HCT116 (cell line): Measurements from ENCODE around the gene LHX4. TPM values are rescaled to one million over a fixed set of nuclear protein-coding genes. Genes with fewer than 3 reads are reported as not detected.

Source experiments
- ATAC-seq: fragments of 200-7000 bp; cut with Tn5 transposase; 2 replicates; pipeline ENCODE4 v1.9.1; 2020; ENCODE audit warnings: mild to moderate bottlenecking, moderate library complexity
- BruUV-seq: library from RNA; stranded (reverse); fragments of 400-500 nt; replicated peaks from 2 replicates; lab custom pipeline; 2021; lab: Mats Ljungman, UMichigan
- CTCF ChIA-PET: fragments of 300-600 bp; sonication (Branson Sonifier 250); formaldehyde crosslinking; loops from one replicate; lab custom pipeline; 2021; ENCODE audit warnings: antibody characterized with exemption; lab: Charles Lee
- POLR2A ChIA-PET: fragments of 300-600, 350-600 bp; sonication (Branson Sonifier 250); formaldehyde crosslinking; loops from one replicate; lab custom pipeline; 2021; ENCODE audit warnings: antibody characterized with exemption; lab: Charles Lee
- RAD21 ChIA-PET, 2 experiments: fragments of 300-600 bp; sonication (Branson Sonifier 250); formaldehyde crosslinking; loops; one replicate each; lab custom pipeline; 2023; ENCODE audit warnings: low total read pairs in 2 of 2; ENCODE audit not compliant: uncharacterized antibody in 2 of 2, unreplicated experiment in 2 of 2, low non-redundant PET in 1 of 2; lab: Charles Lee
- DNase-seq: peaks from one replicate; pipeline ENCODE4 v3.0.0-alpha.2; 2010; ENCODE audit warnings: low read depth, low spot score
- H2AFZ ChIP-seq: fragments of 200-600 bp; shearing (Covaris generic), sonication (generic); 2 replicates; pipeline ENCODE4 v1.6.1; 2017; ENCODE audit warnings: low read depth, mixed run types, mixed read lengths, antibody characterized with exemption, low read length; ENCODE audit not compliant: poor library complexity, severe bottlenecking
- H3K27ac ChIP-seq: 2 replicates; pipeline ENCODE4 v1.5.1; 2012; ENCODE audit warnings: low read depth, low read length
- H3K27me3 ChIP-seq: fragments of 200-600 bp; sonication (generic); 2 replicates; pipeline ENCODE4 v1.6.1; 2016; ENCODE audit warnings: mixed run types, low read length, mixed read lengths; ENCODE audit not compliant: insufficient read depth
- H3K36me3 ChIP-seq, 2 experiments: fragments of 200-500 bp in 1 of 2; fragments of 200-600 bp in 1 of 2; sonication (Bioruptor generic) in 1 of 2; sonication (generic) in 1 of 2; 2 replicates each; pipeline versions ENCODE4 v1.5.1 to v1.6.1; 2014 to 2016; ENCODE audit warnings: low read length in 2 of 2, inconsistent platforms in 1 of 2, mixed read lengths in 1 of 2, mixed run types in 1 of 2; ENCODE audit not compliant: insufficient read depth in 2 of 2, control insufficient read depth in 1 of 2
- H3K4me1 ChIP-seq, 2 experiments: fragments of 200-600 bp in 1 of 2; sonication (generic) in 1 of 2; 2 replicates each; pipeline versions ENCODE4 v1.5.1 to v1.6.1; 2012 to 2017; ENCODE audit warnings: low read length in 2 of 2, inconsistent platforms in 1 of 2, mild to moderate bottlenecking in 1 of 2, mixed read lengths in 1 of 2, mixed run types in 1 of 2, moderate library complexity in 1 of 2; ENCODE audit not compliant: insufficient read depth in 2 of 2, control insufficient read depth in 1 of 2
- H3K4me2 ChIP-seq: fragments of 200-600 bp; sonication (generic); 2 replicates; pipeline ENCODE4 v1.6.1; 2017; ENCODE audit warnings: mixed run types, low read length, mixed read lengths
- H3K4me3 ChIP-seq, 2 experiments: fragments of 200-600 bp in 1 of 2; sonication (generic) in 1 of 2; replicated peaks in 1 of 2; 2 replicates each; pipeline ENCODE4 v1.5.1; 2011 to 2016; ENCODE audit warnings: low read length in 2 of 2, control low read depth in 1 of 2, low read depth in 1 of 2, mild to moderate bottlenecking in 1 of 2, mixed read lengths in 1 of 2, mixed run types in 1 of 2
- H3K79me2 ChIP-seq: fragments of 200-600 bp; sonication (generic); 2 replicates; pipeline ENCODE4 v1.6.1; 2017; ENCODE audit warnings: mild to moderate bottlenecking, mixed run types, low read length, moderate library complexity, mixed read lengths; ENCODE audit not compliant: insufficient read depth
- H3K9ac ChIP-seq: fragments of 200-600 bp; sonication (generic); 2 replicates; pipeline ENCODE4 v1.6.1; 2016; ENCODE audit warnings: low read length, mixed read lengths
- H3K9me2 ChIP-seq: fragments of 200-600 bp; sonication (generic), shearing (Covaris generic); 2 replicates; pipeline ENCODE4 v1.6.1; 2017; ENCODE audit warnings: mixed run types, mild to moderate bottlenecking, moderate library complexity; ENCODE audit not compliant: insufficient read depth
- H3K9me3 ChIP-seq, 2 experiments: fragments of 200-500 bp in 1 of 2; fragments of 200-600 bp in 1 of 2; sonication (Bioruptor generic) in 1 of 2; sonication (generic) in 1 of 2; 2 replicates each; pipeline ENCODE4 v1.6.1; 2014 to 2017; ENCODE audit warnings: low read length in 2 of 2, mixed read lengths in 2 of 2, inconsistent platforms in 1 of 2, low read depth in 1 of 2, mild to moderate bottlenecking in 1 of 2, mixed run types in 1 of 2, moderate library complexity in 1 of 2; ENCODE audit not compliant: control insufficient read depth in 1 of 2, insufficient read depth in 1 of 2
- H4K20me1 ChIP-seq: fragments of 200-600 bp; sonication (generic), shearing (Covaris generic); 2 replicates; pipeline ENCODE4 v1.6.1; 2017; ENCODE audit warnings: mixed run types, mild to moderate bottlenecking, moderate library complexity; ENCODE audit not compliant: insufficient read depth
- CTCF ChIP-seq, 3 experiments: fragments of 200-600 bp in 1 of 3; sonication (generic) in 1 of 3; IDR thresholded peaks in 2 of 3; conservative IDR thresholded peaks in 1 of 3; 2 replicates each; pipeline ENCODE4 v1.5.1; 2012 to 2017; ENCODE audit warnings: low read depth in 2 of 3, low read length in 2 of 3, antibody characterized with exemption in 1 of 3, borderline replicate concordance in 1 of 3, control low read depth in 1 of 3, mild to moderate bottlenecking in 1 of 3, mixed read lengths in 1 of 3, mixed run types in 1 of 3, moderate library complexity in 1 of 3; ENCODE audit not compliant: insufficient read depth in 1 of 3
- EGR1 ChIP-seq: IDR thresholded peaks from 2 replicates; pipeline ENCODE4 v1.6.1; 2012; ENCODE audit warnings: low read depth
- FOSL1 ChIP-seq: IDR thresholded peaks from 2 replicates; pipeline ENCODE4 v1.6.1; 2012; ENCODE audit warnings: low read depth
- MAX ChIP-seq: IDR thresholded peaks from 2 replicates; pipeline ENCODE4 v1.6.1; 2012
- POLR2A ChIP-seq: IDR thresholded peaks from 2 replicates; pipeline ENCODE4 v1.7.0; 2011; ENCODE audit warnings: borderline replicate concordance; ENCODE audit not compliant: insufficient read depth, insufficient read length; ENCODE audit errors: extremely low read depth
- YY1 ChIP-seq: IDR thresholded peaks from 2 replicates; pipeline ENCODE4 v1.6.1; 2011; ENCODE audit warnings: low read length, low read depth, moderate library complexity, mild to moderate bottlenecking; ENCODE audit not compliant: insufficient replicate concordance; ENCODE audit errors: extremely low read depth
- ZBTB33 ChIP-seq: IDR thresholded peaks from 2 replicates; pipeline ENCODE4 v1.6.1; 2011; ENCODE audit warnings: mild to moderate bottlenecking, low read length, moderate library complexity; ENCODE audit not compliant: insufficient replicate concordance; ENCODE audit errors: extremely low read depth
- intact Hi-C: fragments of 100-400 bp; cut with micrococcal nuclease; formaldehyde crosslinking; loops from 2 replicates; pipeline ENCODE4 v1.10.0; 2022
- total RNA-seq: library from RNA; stranded (reverse); gene quantifications from one replicate; pipeline ENCODE4 v1.2.1, GENCODE V29; 2021; ENCODE audit not compliant: unreplicated experiment

The LHX4 gene
- total RNA-seq, 1 experiment from 2014 or later = 0.44 TPM

GRCh38 chr1:180186831-180187230 lies 43.2 kb upstream of the LHX4 start:
- Histone ChIP-seq H2AFZ (no peak overlapping the region), H3K36me3 (peaks cover 2 to 6% of the 10 kb centered on the region in 2 experiments; a peak in 3 of 4 replicates), H3K79me2 (no peaks in the 10 kb centered on the region), H3K9ac (no peak overlapping the region)
- ATAC-seq = no peak
- TF ChIP-seq CTCF (IDR thresholded peaks at IDR 0.05 in 2 of 3, conservative IDR thresholded peaks at IDR 0.05 in 1 of 3; ENCODE audit: borderline replicate concordance in 1 of 3, insufficient read depth in 1 of 3, low read depth in 2 of 3, low read length in 2 of 3) (no peak), FOSL1 (no peak)
- TF ChIP-seq, all 23 proteins: peak for 0
- DNase-seq = no peak
- ChIA-PET CTCF (interaction anchor here (1.0 to 1.5 kb wide), 3 partner anchors 14 to 67 kb away, joined by 3 to 4 read pairs (median 3); no protein-coding TSS in a partner anchor), RAD21 (no interaction called here), POLR2A (no interaction called here)
- H3K4me1 ChIP-seq = no peaks in the 10 kb centered on the region
- H3K4me2 ChIP-seq = no peak overlapping the region
- H3K27ac ChIP-seq = no peak overlapping the region
- no peaks in the 10 kb centered on the region for H4K20me1 ChIP-seq
- intact Hi-C loops = loop anchor here (5.0 kb wide), 1 partner anchor 65 kb away; no protein-coding TSS in a partner anchor
- no peaks in the 10 kb centered on the region for H3K9me3 ChIP-seq
- no peak overlapping the region for H3K4me3 ChIP-seq
- no TSS peak for BruUV-seq
- no peaks in the 10 kb centered on the region for H3K27me3 ChIP-seq
- no peaks in the 10 kb centered on the region for H3K9me2 ChIP-seq

- intact Hi-C loops = loop anchor here (1.0 to 5.0 kb wide), 4 partner anchors 65 to 295 kb away; no protein-coding TSS in a partner anchor
- Histone ChIP-seq H3K27me3 (no peaks in the 10 kb centered on the region), H3K36me3 (peaks cover 2 to 6% of the 10 kb centered on the region in 2 experiments; a peak in 3 of 4 replicates), H3K9me2 (no peaks in the 10 kb centered on the region), H2AFZ (no peak overlapping the region), H3K9ac (no peak overlapping the region), H3K9me3 (no peaks in the 10 kb centered on the region), H3K27ac (no peak overlapping the region), H3K4me1 (no peaks in the 10 kb centered on the region), H4K20me1 (no peaks in the 10 kb centered on the region), H3K4me3 (no peak overlapping the region), H3K4me2 (no peak overlapping the region), H3K79me2 (no peaks in the 10 kb centered on the region)
- no TSS peak for BruUV-seq
- RAD21 ChIA-PET = interaction anchor here (0.6 to 1.1 kb wide), 7 partner anchors 8 to 228 kb away, joined by 3 to 5 read pairs (median 3); no protein-coding TSS in a partner anchor
- no peak for DNase-seq
- no peak for ATAC-seq
- CTCF ChIA-PET = interaction anchor here (0.6 to 2.0 kb wide), 21 partner anchors 9 to 483 kb away, joined by 3 to 15 read pairs (median 4); partner anchors contain the start of genes ACBD6 and QSOX1
- TF ChIP-seq MAX = no peak
- no peak for TF ChIP-seq YY1
- no peak for TF ChIP-seq ZBTB33
- no peak for TF ChIP-seq EGR1
- no peak for TF ChIP-seq POLR2A
- POLR2A ChIA-PET = interaction anchor here (0.9 kb wide), 1 partner anchor 44 kb away, joined by 3 read pairs; no protein-coding TSS in a partner anchor
Measured at GRCh38 chr1:180187626-180188025, 42.4 kb upstream of the LHX4 start.
